IMR-90 (cell line): ENCODE measurements around the gene ZNF677. TPM values are rescaled to one million over a fixed set of nuclear protein-coding genes. Genes with fewer than 3 reads are reported as not detected.
"Not testable (repeated sequence)": the region's sequence is repeated elsewhere in the genome, so short reads cannot be mapped to it uniquely, and the experiment has no call there.

Experiments used
- ATAC-seq: fragments of 200-7000 bp; cut with Tn5 transposase; 2 replicates; pipeline ENCODE4 v1.9.1; 2020; ENCODE audit warnings: low read depth, mild to moderate bottlenecking, moderate library complexity
- BruUV-seq: library from RNA; stranded (reverse); fragments of 400-500 nt; replicated peaks from 2 replicates; lab custom pipeline; 2021; lab: Mats Ljungman, UMichigan
- CTCF ChIA-PET: fragments of 300-600 bp; formaldehyde crosslinking; extraction: SDS; loops from one replicate; lab custom pipeline; 2021; ENCODE audit warnings: antibody characterized with exemption; lab: Yijun Ruan, JAX
- POLR2A ChIA-PET: fragments of 300-600 bp; sonication (Branson Sonifier 250); formaldehyde crosslinking; loops from one replicate; lab custom pipeline; 2022; ENCODE audit warnings: antibody characterized with exemption; ENCODE audit not compliant: unreplicated experiment; lab: Charles Lee
- DNase-seq: peaks from one replicate; pipeline ENCODE4 v3.0.0; 2013
- H2AFZ ChIP-seq: replicated peaks from 2 replicates; pipeline ENCODE3; 2013; ENCODE audit warnings: low read length, mild to moderate bottlenecking; ENCODE audit not compliant: poor library complexity
- H2AK5ac ChIP-seq: 2 replicates; pipeline ENCODE4 v1.6.1; 2013; ENCODE audit warnings: low read depth, low read length, inconsistent platforms
- H2AK9ac ChIP-seq: replicated peaks from 2 replicates; pipeline ENCODE3; 2013; ENCODE audit warnings: mild to moderate bottlenecking, low read depth, low read length, moderate library complexity; ENCODE audit not compliant: poor library complexity
- H2BK120ac ChIP-seq: 2 replicates; pipeline ENCODE4 v1.6.1; 2013; ENCODE audit warnings: low read depth, low read length, inconsistent platforms
- H2BK15ac ChIP-seq: 3 replicates; pipeline ENCODE4 v1.6.1; 2013; ENCODE audit warnings: low read depth, low read length, inconsistent platforms
- H2BK20ac ChIP-seq: 2 replicates; pipeline ENCODE4 v1.6.1; 2013; ENCODE audit warnings: low read depth, mild to moderate bottlenecking, inconsistent platforms, low read length, moderate library complexity
- H2BK5ac ChIP-seq: 2 replicates; pipeline ENCODE4 v1.6.1; 2013; ENCODE audit warnings: mild to moderate bottlenecking, low read depth, low read length, inconsistent platforms; ENCODE audit not compliant: poor library complexity, severe bottlenecking
- H3K14ac ChIP-seq: replicated peaks from 2 replicates; pipeline ENCODE4 v1.6.1; 2013; ENCODE audit warnings: low read depth, low read length, inconsistent platforms
- H3K18ac ChIP-seq: 2 replicates; pipeline ENCODE4 v1.6.1; 2013; ENCODE audit warnings: low read depth, low read length, control low read depth
- H3K23ac ChIP-seq: 2 replicates; pipeline ENCODE4 v1.6.1; 2013; ENCODE audit warnings: low read depth, low read length, inconsistent platforms
- H3K27ac ChIP-seq: 2 replicates; pipeline ENCODE4 v1.5.1; 2013; ENCODE audit warnings: mild to moderate bottlenecking, control low read depth, low read length; ENCODE audit not compliant: insufficient read depth
- H3K27me3 ChIP-seq: 2 replicates; pipeline ENCODE4 v1.6.1; 2013; ENCODE audit warnings: low read length; ENCODE audit not compliant: control insufficient read depth, insufficient read depth
- H3K36me3 ChIP-seq: 2 replicates; pipeline ENCODE4 v1.6.1; 2013; ENCODE audit warnings: low read length, mixed read lengths; ENCODE audit not compliant: control insufficient read depth, insufficient read depth
- H3K4ac ChIP-seq: 2 replicates; pipeline ENCODE4 v1.6.1; 2013; ENCODE audit warnings: low read depth, low read length, inconsistent platforms
- H3K4me1 ChIP-seq: 2 replicates; pipeline ENCODE4 v1.6.1; 2013; ENCODE audit warnings: low read length, mixed read lengths; ENCODE audit not compliant: control insufficient read depth, insufficient read depth
- H3K4me2 ChIP-seq: 2 replicates; pipeline ENCODE4 v1.6.1; 2013; ENCODE audit warnings: low read depth, mild to moderate bottlenecking, control low read depth, low read length, moderate library complexity
- H3K4me3 ChIP-seq: 2 replicates; pipeline ENCODE4 v1.5.1; 2013; ENCODE audit warnings: low read depth, mild to moderate bottlenecking, control low read depth, low read length, moderate library complexity; ENCODE audit not compliant: insufficient read depth
- H3K56ac ChIP-seq: 2 replicates; pipeline ENCODE4 v1.6.1; 2013; ENCODE audit warnings: low read length, inconsistent platforms; ENCODE audit not compliant: insufficient read depth; ENCODE audit errors: extremely low read depth
- H3K79me1 ChIP-seq, 2 experiments: 2 replicates each; pipeline ENCODE4 v1.6.1; 2013; ENCODE audit warnings: low read length in 2 of 2, inconsistent platforms in 1 of 2, low read depth in 1 of 2
- H3K9ac ChIP-seq: 2 replicates; pipeline ENCODE4 v1.6.1; 2013; ENCODE audit warnings: low read depth, low read length, control low read depth
- H3K9me1 ChIP-seq: 2 replicates; pipeline ENCODE4 v1.6.1; 2013; ENCODE audit warnings: low read length, inconsistent platforms; ENCODE audit not compliant: insufficient read depth
- H3K9me3 ChIP-seq: 2 replicates; pipeline ENCODE4 v1.6.1; 2013; ENCODE audit warnings: low read length; ENCODE audit not compliant: control insufficient read depth, insufficient read depth
- H4K20me1 ChIP-seq: 2 replicates; pipeline ENCODE4 v1.6.1; 2013; ENCODE audit warnings: low read length, inconsistent platforms; ENCODE audit not compliant: insufficient read depth
- H4K5ac ChIP-seq: 2 replicates; pipeline ENCODE4 v1.6.1; 2013; ENCODE audit warnings: mild to moderate bottlenecking, low read depth, low read length, control low read depth
- H4K8ac ChIP-seq, 2 experiments: 2 replicates each; pipeline ENCODE4 v1.6.1; 2013; ENCODE audit warnings: low read depth in 2 of 2, low read length in 2 of 2, control low read depth in 1 of 2, inconsistent platforms in 1 of 2
- H4K91ac ChIP-seq: 2 replicates; pipeline ENCODE4 v1.6.1; 2013; ENCODE audit warnings: low read depth, low read length, inconsistent platforms; ENCODE audit not compliant: insufficient read depth
- WGBS, 2 experiments: methylation state at CpG; one replicate each; pipeline versions ENCODE4 v1.1.5 to v1.1.7; 2013; ENCODE audit warnings: missing lambda C conversion rate in 2 of 2; ENCODE audit not compliant: insufficient read length in 1 of 2; ENCODE audit errors: extremely low coverage in 2 of 2; 5-methylcytosine and 5-hydroxymethylcytosine counted together
- dilution Hi-C: fragments of 300-500 bp; cut with HindIII; formaldehyde crosslinking; loops from one replicate; pipeline ENCODE4 v1.14.3; 2018; ENCODE audit warnings: low sequenced_read_pairs; ENCODE audit not compliant: unreplicated experiment
- in situ Hi-C: fragments of 300-500 bp; cut with MboI; formaldehyde crosslinking; loops from 3 replicates; pipeline ENCODE4 v1.14.3; 2019; ENCODE audit warnings: low sequenced_read_pairs, inconsistent platforms, mixed read lengths
- intact Hi-C: fragments of 100-400 bp; cut with micrococcal nuclease; formaldehyde crosslinking; loops from 2 replicates; pipeline ENCODE4 v1.10.0; 2022
- polyA plus RNA-seq, 3 experiments: library from polyadenylated mRNA; depleted of rRNA; stranded (reverse); fragments of >200 nt; gene quantifications; 2 replicates each; pipeline ENCODE4 v1.2.3, GENCODE V29; 2012; ENCODE audit warnings: low replicate concordance in 1 of 3
- total RNA-seq: library from RNA; depleted of rRNA; stranded (reverse); fragments of >200 nt; gene quantifications from 2 replicates; pipeline ENCODE4 v1.2.3, GENCODE V29; 2012

ZNF677 gene
- total and polyA plus RNA-seq, 2 of the 4 experiments (the other 2 are of a cell fraction): 6.8 to 7.0 TPM

GRCh38 chr19:53222716-53223115 is 32.0 kb downstream of the ZNF677 start:
- H3K4me1 ChIP-seq, H3K18ac ChIP-seq, H2BK120ac ChIP-seq, DNase-seq, H2AK9ac ChIP-seq, H4K20me1 ChIP-seq, H3K9me1 ChIP-seq, CTCF ChIA-PET, H4K8ac ChIP-seq, H3K79me1 ChIP-seq, H4K91ac ChIP-seq, H2AK5ac ChIP-seq, H2BK5ac ChIP-seq, H3K36me3 ChIP-seq, ATAC-seq, BruUV-seq, H2AFZ ChIP-seq, dilution Hi-C loops, H3K4me3 ChIP-seq, H2BK20ac ChIP-seq, intact Hi-C loops, POLR2A ChIA-PET, H3K27me3 ChIP-seq, H3K56ac ChIP-seq, in situ Hi-C loops, H3K4me2 ChIP-seq, H3K23ac ChIP-seq, H3K4ac ChIP-seq, H2BK15ac ChIP-seq, H3K9ac ChIP-seq, H4K5ac ChIP-seq, H3K27ac ChIP-seq, H3K14ac ChIP-seq: not testable (repeated sequence)
- peaks cover 36% of the 10 kb centered on the region for H3K9me3 ChIP-seq
- WGBS, 2 experiments: no CpG with 5 or more reads among the region's 28 CpGs
